ENCODE data around the gene QPCT.
"Not testable (repeated sequence)": the region's sequence is repeated elsewhere in the genome, so short reads cannot be mapped to it uniquely, and the experiment has no call there.

QPCT gene

GRCh38 chr2:37344453-37345361 is at the start of gene QPCT:
QPCT (plus strand) TSS chr2:37344630; CDS start chr2:37344732, 102 bp downstream.
- DNase-seq (ENCODE audit: low read depth): peak; percentile 45

GRCh38 chr2:37294858-37295257 is 49.6 kb upstream of the QPCT start:
- DNase-seq (ENCODE audit: low read depth): not testable (repeated sequence)

DNA sequence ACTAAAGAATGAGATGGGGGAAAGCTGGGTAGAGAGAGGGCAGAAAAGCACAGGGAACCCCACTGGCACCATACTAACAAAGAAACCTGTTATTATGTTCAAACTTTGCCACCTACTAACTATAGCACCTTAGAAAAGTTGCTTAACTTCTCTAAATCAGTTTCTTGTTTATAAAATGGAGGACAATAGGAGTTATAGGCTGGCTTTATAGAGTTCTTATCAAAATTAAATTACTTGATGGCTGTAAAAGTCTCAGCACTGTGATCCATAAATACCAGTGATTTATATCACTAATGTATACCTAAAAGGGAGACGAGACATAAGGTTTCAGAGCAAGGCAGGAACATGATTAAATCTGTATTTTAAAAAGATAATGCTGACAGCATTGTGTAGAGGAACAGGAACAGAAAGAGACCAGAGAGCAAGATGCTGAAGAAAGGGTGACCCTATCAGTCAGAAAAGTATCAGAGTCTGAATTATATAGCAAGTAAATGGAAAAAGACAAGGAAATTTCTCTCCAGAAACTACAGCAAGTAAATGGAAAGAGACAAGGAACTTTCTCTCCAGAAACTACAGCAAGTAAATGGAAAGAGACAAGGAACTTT is 48.9 kb upstream of the QPCT start:
- no peak for DNase-seq (ENCODE audit: low read depth)

- DNase-seq (ENCODE audit: low read depth): no peak
Measured at GRCh38 chr2:37297632-37298031, 46.8 kb upstream of the QPCT start.

GRCh38 chr2:37300146-37300545 is 44.3 kb upstream of the QPCT start:
- DNase-seq (ENCODE audit: low read depth): no peak

- no peak for DNase-seq (ENCODE audit: low read depth)
Measured at GRCh38 chr2:37300578-37300977, 43.9 kb upstream of the QPCT start.

DNA sequence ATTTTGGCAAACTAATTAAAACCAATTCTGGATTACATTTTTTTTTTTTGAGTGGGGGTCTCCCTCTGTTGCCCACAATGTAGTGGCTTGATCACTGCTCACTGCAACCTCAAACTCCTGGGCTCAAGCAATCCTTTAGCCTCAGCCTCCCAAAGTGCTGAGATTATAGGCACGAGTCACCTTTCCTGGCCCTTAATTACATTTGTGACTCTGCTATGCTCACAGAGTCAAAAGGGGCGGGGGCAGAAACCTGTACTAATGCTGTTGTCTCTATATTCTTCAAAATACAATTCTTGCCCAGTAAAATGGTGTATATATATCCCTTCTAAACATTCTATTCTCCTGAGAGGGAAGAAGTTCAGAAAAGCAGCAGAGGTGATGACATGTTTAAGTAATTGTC is 43.0 kb upstream of the QPCT start:
- no peak for DNase-seq (ENCODE audit: low read depth)

DNA sequence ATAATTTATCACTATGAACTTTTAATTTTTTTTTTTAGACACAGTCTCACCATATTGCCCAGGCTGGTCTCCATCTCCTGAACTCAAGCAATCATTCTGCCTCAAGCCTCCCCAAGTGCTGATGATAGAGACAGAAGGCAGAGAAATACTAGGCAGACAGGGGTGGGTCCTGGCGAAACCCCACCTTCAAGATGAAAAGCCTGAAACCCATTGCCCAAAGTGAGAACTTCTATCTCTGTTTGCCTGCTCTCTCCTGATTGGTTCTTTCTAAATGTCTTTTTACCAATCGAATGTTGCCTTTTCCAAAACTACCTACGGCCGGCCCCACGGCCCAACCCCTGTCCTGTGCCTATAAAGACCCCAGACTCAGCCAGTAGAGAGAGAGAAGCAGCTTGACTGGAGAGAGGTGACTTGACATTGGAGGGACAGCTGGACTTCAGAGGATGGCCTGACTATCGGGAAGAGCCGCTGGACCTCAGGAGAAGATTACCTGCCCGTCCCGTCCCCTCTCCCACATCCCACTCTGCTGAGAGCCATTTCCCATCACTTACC is 41.7 kb upstream of the QPCT start:
- DNase-seq (ENCODE audit: low read depth): no peak

DNA sequence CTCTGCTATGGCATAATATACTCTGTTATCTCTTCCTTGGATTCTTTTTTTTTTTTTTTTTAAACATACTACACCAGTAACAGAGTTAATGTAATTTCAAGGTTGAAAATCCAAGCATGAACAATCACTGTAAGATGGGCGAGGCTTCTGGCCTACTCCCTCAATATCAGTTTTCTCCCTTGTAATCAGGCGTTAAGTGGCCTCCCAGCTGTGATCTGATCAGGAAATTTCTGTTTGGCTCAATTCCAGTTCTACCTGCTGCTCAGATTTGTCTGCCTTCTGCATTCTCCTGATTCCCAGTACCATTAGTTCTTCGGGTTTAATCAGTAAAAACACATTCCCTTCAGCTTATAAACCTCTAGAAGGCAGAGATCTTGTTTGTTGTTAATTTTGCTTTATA is 38.4 kb upstream of the QPCT start:
- no peak for DNase-seq (ENCODE audit: low read depth)

DNA sequence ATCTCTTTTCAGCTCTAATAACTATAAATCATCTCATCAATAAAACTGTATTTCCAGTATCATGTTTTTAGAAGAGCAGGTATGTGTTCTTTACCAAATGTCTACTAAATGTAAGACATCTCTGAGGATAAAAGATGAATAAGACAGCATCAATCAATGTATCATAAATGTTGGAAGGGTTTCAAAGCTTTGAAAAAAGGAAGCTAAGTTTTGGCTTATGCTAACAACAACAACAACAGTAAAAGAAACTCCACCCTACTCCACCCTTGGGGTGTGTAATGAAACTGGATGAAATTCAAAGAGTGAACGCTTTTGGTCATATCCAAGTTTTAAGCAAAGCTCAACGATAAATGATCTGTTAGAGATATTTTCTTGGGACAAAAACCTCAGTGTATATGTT is 36.9 kb upstream of the QPCT start:
- no peak for DNase-seq (ENCODE audit: low read depth)

DNA sequence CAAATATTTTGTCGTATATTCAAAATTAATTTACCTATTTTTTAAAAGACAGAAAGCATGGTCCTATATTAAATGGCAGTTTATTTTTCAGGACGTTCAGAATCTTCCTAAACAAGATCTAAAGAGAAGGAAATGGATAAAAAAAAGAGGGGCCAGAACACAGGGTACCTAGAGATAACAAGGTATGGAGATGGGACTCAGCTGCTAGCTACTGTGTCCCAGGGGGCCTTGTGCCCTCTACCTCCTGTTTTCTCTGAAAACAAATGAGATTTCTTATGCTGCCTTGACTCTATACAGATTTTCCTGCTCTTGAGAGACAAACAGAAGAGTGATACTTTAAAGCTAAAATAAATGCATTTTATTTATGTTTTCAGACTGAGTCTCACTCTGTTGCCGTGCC is 29.1 kb upstream of the QPCT start:
- no peak for DNase-seq (ENCODE audit: low read depth)

GRCh38 chr2:37316181-37316580 is 28.2 kb upstream of the QPCT start:
- no peak for DNase-seq (ENCODE audit: low read depth)

DNA sequence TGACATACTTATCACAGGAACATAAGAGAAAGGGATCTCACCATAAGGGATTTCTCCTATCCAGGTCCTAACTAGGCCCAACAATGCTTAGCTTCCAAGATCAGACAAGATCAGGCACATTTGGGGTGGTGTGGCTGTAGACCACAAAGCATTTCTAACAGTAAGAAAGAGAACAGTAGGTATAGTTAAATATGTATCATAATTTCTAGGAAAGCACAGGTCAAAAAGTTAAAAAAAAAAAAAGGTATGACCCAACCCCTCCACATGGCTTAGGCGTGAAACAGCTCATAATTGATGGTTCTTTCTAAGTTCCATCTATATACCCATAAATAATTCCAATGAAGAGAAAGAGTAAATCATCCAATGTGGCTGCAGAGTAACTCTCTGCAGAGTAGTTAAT is 26.7 kb upstream of the QPCT start:
- no peak for DNase-seq (ENCODE audit: low read depth)

- no peak for DNase-seq (ENCODE audit: low read depth)
Measured at GRCh38 chr2:37318401-37318800, 26.0 kb upstream of the QPCT start.

GRCh38 chr2:37319754-37320609 is 24.4 kb upstream of the QPCT start:
- DNase-seq (ENCODE audit: low read depth): no peak

DNA sequence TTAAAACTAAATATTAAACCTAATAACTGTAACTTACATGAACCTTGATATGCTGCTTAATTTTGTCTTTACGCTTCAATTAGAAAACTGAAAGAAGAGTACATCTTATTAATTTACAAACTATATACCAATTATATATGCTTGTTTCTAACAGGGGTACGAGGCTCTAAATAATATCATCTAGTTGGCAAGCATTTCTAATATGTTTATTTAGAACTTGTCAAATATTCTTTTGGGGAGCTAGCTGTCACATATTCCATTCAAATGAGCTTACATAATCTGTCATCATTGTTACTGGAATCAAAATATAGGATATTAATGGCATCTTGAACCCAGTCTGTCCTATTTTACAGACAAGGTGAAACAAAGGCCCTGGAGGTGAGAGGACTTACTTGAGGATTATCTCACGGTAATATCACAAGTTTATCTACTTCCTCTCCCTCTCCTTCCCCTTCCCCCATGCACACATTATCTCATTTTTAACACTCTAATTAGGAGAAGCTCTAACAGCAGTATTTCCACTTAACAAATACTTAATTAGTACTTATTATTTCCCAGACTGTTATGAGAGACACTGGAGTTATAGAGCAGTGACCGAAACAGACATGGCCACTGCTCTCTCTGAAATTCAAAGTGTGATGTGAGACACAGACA is 23.3 kb upstream of the QPCT start:
- no peak for DNase-seq (ENCODE audit: low read depth)

DNA sequence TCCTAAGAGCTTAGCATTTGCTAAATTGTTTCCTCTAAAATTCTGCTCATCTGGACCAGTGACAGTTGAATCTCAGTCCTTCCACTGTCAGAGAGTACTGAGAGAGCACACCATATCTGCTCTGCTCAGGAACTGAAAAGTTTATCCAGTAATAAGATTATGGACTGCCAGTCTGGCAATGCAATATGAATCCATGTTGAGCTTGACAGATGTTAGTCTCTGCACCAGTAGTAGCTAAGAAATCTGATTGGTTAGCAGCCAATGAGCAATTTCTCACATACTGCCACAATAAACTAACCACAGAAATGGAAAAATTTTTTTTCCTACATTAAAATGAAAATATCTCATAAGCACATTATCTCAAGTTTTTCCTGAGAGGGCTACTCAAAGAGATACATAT is 22.1 kb upstream of the QPCT start:
- DNase-seq (ENCODE audit: low read depth): no peak

DNA sequence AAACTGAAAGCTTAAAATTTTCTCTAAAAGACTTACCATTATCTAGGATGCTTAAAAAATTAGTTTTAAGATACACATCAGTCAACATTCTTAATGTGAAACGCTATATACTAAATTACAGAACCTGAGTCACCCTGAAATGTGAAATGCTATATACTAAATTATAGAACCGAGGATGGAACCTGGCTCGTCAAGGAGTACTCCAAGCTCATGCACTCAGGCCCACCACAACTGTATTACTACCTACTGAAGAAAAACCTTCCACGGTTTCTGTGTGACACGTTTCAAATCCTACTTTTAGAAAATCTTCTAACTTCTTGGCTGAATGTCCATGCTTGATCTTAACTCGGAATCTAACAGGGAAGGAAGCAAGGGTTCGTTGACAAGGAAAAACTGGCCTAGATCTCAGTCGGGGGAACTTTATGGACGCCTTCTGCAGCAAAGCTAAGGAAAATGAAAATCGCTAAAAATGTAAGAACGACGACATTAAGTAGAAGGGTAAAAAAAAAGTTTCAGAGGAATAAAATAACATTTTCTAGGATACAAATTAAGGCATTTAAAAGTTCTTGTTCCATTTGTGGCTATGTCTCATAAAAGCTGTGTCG is 21.2 kb upstream of the QPCT start:
- no peak for DNase-seq (ENCODE audit: low read depth)

- peak; percentile 13 for DNase-seq (ENCODE audit: low read depth)
Measured at GRCh38 chr2:37323781-37324535, 20.5 kb upstream of the QPCT start.

- no peak for DNase-seq (ENCODE audit: low read depth)
Measured at GRCh38 chr2:37324536-37324785, 20.0 kb upstream of the QPCT start.

Data from stimulated activated CD4-positive, alpha-beta T cell treated with anti-CD3 and anti-CD28 coated beads, Interleukin-2, amount 100 ng/mL, for 4 hours (primary cell).